H1 (cell line): ENCODE measurements around the gene ITPR1. TPM values are rescaled to one million over a fixed set of nuclear protein-coding genes. Genes with fewer than 3 reads are reported as not detected.

Experiments used
- CTCF ChIP-seq, 3 experiments: IDR thresholded peaks; 1 replicate in 2 of 3; 2 replicates in 1 of 3; pipeline versions ENCODE4 v1.5.1 to v1.6.1; 2011; ENCODE audit warnings: low read length in 3 of 3, mild to moderate bottlenecking in 3 of 3, inconsistent platforms in 2 of 3, low read depth in 1 of 3, moderate library complexity in 1 of 3; ENCODE audit not compliant: insufficient read depth in 1 of 3; ENCODE audit errors: control extremely low read depth in 1 of 3
- HDAC2 ChIP-seq, 2 experiments: fragments of 300-600 bp in 1 of 2; sonication (generic) in 1 of 2; IDR thresholded peaks; 2 replicates each; pipeline ENCODE4 v1.6.1; 2011 to 2012; ENCODE audit warnings: low read depth in 2 of 2, low read length in 2 of 2, mild to moderate bottlenecking in 2 of 2, moderate library complexity in 2 of 2, borderline replicate concordance in 1 of 2, inconsistent platforms in 1 of 2
- NANOG ChIP-seq: IDR thresholded peaks from 2 replicates; pipeline ENCODE4 v1.6.1; 2011; ENCODE audit warnings: low read length, low read depth, mild to moderate bottlenecking, inconsistent platforms; ENCODE audit not compliant: insufficient read depth, poor library complexity, severe bottlenecking
- SP1 ChIP-seq: IDR thresholded peaks from 2 replicates; pipeline ENCODE4 v1.6.1; 2011; ENCODE audit warnings: low read depth, low read length
- polyA plus RNA-seq, 7 experiments: library from polyadenylated mRNA; depleted of rRNA in 3 of 7; stranded (reverse) in 5 of 7; unstranded in 2 of 7; fragments of >200 nt in 5 of 7; fragments of 200-250 nt in 2 of 7; gene quantifications; 1 replicate in 5 of 7; 2 replicates in 1 of 7; 4 replicates in 1 of 7; pipeline versions ENCODE4 v1.2.1 to v1.2.3, GENCODE V29; 2011 to 2013; ENCODE audit warnings: missing spikeins in 2 of 7, mixed read lengths in 2 of 7
- total RNA-seq: library from RNA; stranded (reverse); fragmentation: NEBNext Ultra II Directional; extraction: Animal tissue kit (Norgen Biotek cat#: 25700); gene quantifications from 2 replicates; pipeline ENCODE4 v1.2.1, GENCODE V29; 2021

Gene ITPR1
- total and polyA plus RNA-seq, 2 of the 8 experiments (the other 6 are each of a cell fraction or from before 2014, with no cell fraction given), result 2.5 to 16.3 TPM

GRCh38 chr3:4586381-4586780 lies 93.2 kb downstream of the ITPR1 start (continued):
- TF ChIP-seq CTCF (IDR thresholded peaks at IDR 0.05; ENCODE audit: control extremely low read depth in 1 of 3, insufficient read depth in 1 of 3, low read depth in 1 of 3, low read length in 3 of 3) (no peak), HDAC2 (IDR thresholded peaks at IDR 0.05; ENCODE audit: borderline replicate concordance in 1 of 2, low read depth in 2 of 2, low read length in 2 of 2) (no peak), SP1 (no peak), NANOG (no peak)
